ENCODE measurements around the gene OSBPL6.

- no peak for TF ChIP-seq CTCF (IDR thresholded peaks at IDR 0.05)
- no peak for TF ChIP-seq POLR2A (IDR thresholded peaks at IDR 0.05)
Measured at GRCh38 chr2:178163911-178164310, 30.4 kb upstream of the OSBPL6 start.

Data from lower leg skin (tissue), 3 donors.